ENCODE results near the gene HOXA5.

The HOXA5 gene

GRCh38 chr7:27143023-27143949, at the start of gene HOXA5:
HOXA5 (minus strand) TSS chr7:27143681; CDS start chr7:27143607, 74 bp downstream.
- DNase-seq (ENCODE audit: low spot score): peak; percentile 99

GRCh38 chr7:27192546-27193334, 49.3 kb upstream of the HOXA5 start:
- no peak for DNase-seq (ENCODE audit: low spot score)

- DNase-seq (ENCODE audit: low spot score): no peak
Observed at GRCh38 chr7:27191833-27192545, 48.5 kb upstream of the HOXA5 start.

GRCh38 chr7:27191161-27191731, 47.8 kb upstream of the HOXA5 start:
- no peak for DNase-seq (ENCODE audit: low spot score)

GRCh38 chr7:27189997-27190748, 46.7 kb upstream of the HOXA5 start:
- no peak for DNase-seq (ENCODE audit: low spot score)

GRCh38 chr7:27189295-27189996, 46.0 kb upstream of the HOXA5 start:
- no peak for DNase-seq (ENCODE audit: low spot score)

- no peak for DNase-seq (ENCODE audit: low spot score)
Observed at GRCh38 chr7:27188386-27189294, 45.2 kb upstream of the HOXA5 start.

- no peak for DNase-seq (ENCODE audit: low spot score)
Observed at GRCh38 chr7:27187475-27188385, 44.2 kb upstream of the HOXA5 start.

- no peak for DNase-seq (ENCODE audit: low spot score)
Observed at GRCh38 chr7:27186668-27187474, 43.4 kb upstream of the HOXA5 start.

GRCh38 chr7:27185854-27186667, 42.6 kb upstream of the HOXA5 start:
- DNase-seq (ENCODE audit: low spot score): no peak

- peak; percentile 79 for DNase-seq (ENCODE audit: low spot score)
Observed at GRCh38 chr7:27185013-27185853, 41.8 kb upstream of the HOXA5 start, which contains the start of gene HOXA11. HOXA11 (minus strand) TSS chr7:27185232; CDS start chr7:27185144, 88 bp downstream.

GRCh38 chr7:27184337-27185012, 41.0 kb upstream of the HOXA5 start:
- peak; percentile 68 for DNase-seq (ENCODE audit: low spot score)

- DNase-seq (ENCODE audit: low spot score): peak; percentile 39
Observed at GRCh38 chr7:27183682-27184336, 40.3 kb upstream of the HOXA5 start.

All from RKO (cell line).